Jurkat, Clone E6-1 (cell line): Measurements from ENCODE around the gene ZNF669. TPM values are rescaled to one million over a fixed set of nuclear protein-coding genes. Genes with fewer than 3 reads are reported as not detected.
A peak's percentile ranks its signal among the peaks of the same experiment; 100 is the strongest.
"Not testable (repeated sequence)": the region's sequence is repeated elsewhere in the genome, so short reads cannot be mapped to it uniquely, and the experiment has no call there.

ENCODE experiments used
- DNase-seq: peaks from one replicate; pipeline ENCODE4 v3.0.0-alpha.2; 2011; ENCODE audit warnings: low read depth, low spot score
- H3K4me3 ChIP-seq: 2 replicates; pipeline ENCODE4 v1.5.1; 2011; ENCODE audit warnings: mild to moderate bottlenecking, low read length, control low read depth, moderate library complexity
- polyA plus RNA-seq: library from polyadenylated mRNA; unstranded; fragments of >200 nt; gene quantifications from one replicate; pipeline ENCODE4 v1.2.1, GENCODE V29; 2012; ENCODE audit warnings: missing spikeins; ENCODE audit not compliant: insufficient read length, insufficient read depth

Gene ZNF669
- polyA plus RNA-seq, result 6.4 TPM

DNA sequence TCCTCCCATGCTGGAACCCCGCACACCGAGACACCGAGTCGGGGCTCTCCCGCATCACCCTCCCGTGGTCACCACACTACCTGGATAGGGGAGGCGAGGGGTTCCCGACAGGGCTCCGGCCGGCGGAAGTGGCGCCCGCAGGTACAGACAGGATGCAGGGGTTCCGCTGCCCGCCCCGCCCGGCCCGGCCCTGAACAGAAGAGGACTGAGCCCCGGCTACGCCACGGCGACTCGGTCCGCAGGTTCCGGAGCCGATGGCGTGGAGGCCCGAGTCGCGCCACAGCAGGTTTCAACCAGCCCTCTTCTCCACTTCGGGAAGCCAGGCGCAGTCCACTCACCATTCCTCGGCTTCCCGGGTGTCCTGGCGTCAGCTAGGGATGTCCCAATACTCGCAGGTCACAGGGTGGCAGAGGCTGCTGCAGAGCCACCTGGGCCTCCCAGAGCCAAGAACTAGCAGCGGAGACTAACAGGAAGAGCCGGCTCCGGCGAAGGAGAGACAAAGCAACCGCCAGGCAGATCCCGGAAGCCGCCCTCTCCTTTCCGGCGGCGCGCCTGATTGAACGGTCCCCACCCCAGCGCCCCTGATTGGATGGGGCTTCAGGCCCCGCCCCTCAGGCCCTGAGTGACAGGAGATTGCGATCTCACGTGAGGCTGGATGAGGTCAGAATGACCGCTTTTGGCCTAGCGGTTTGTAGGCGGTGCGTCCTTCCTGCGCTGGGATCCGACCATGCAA lies at the start of gene ZNF669:
TSS of gene ZNF669 (minus strand) at position 498 of the 733 bp plus-strand sequence. CDS start at position 341, 157 bp downstream.
- H3K4me3 ChIP-seq, result peak within 1 kb of the TSS; percentile 74
- peak; percentile 92 for DNase-seq

- DNase-seq, result no peak
- H3K4me3 ChIP-seq, result no peak overlapping the region
Observed at GRCh38 chr1:247147781-247148180, 43.6 kb upstream of the ZNF669 start.

DNA sequence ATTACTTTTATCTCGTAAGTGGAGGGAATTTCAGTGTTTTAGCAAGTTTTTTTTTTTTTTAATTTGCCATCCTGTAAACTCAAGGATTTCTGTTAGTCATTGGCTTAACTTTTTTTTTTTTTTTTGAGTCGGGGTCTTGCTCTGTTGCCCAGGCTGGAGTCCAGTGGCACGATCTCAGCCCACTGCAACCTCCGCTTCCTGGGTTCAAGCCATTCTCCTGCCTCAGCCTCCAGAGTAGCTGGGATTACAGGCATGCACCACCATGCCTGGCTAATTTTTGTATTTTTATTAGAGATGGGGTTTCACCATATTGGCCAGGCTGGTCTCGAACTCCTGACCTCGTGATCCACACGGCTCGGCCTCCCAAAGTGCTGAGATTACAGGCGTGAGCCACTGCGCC lies 43.0 kb upstream of the ZNF669 start:
- DNase-seq, H3K4me3 ChIP-seq: not testable (repeated sequence)

- no peak overlapping the region for H3K4me3 ChIP-seq
- no peak for DNase-seq
Observed at GRCh38 chr1:247146671-247147070, 42.5 kb upstream of the ZNF669 start.

- H3K4me3 ChIP-seq, result no peak overlapping the region
- no peak for DNase-seq
Observed at GRCh38 chr1:247145279-247145678, 41.1 kb upstream of the ZNF669 start.

- not testable (repeated sequence) for DNase-seq, H3K4me3 ChIP-seq
Observed at GRCh38 chr1:247139557-247139956, 35.4 kb upstream of the ZNF669 start.

GRCh38 chr1:247131236-247131635 lies 27.1 kb upstream of the ZNF669 start:
- no peak overlapping the region for H3K4me3 ChIP-seq
- DNase-seq, result no peak

GRCh38 chr1:247127519-247128282 lies 23.5 kb upstream of the ZNF669 start:
- H3K4me3 ChIP-seq, DNase-seq: not testable (repeated sequence)

- not testable (repeated sequence) for H3K4me3 ChIP-seq, DNase-seq
Observed at GRCh38 chr1:247126601-247127000, 22.4 kb upstream of the ZNF669 start.

- H3K4me3 ChIP-seq, DNase-seq: not testable (repeated sequence)
Observed at GRCh38 chr1:247126166-247126565, 22.0 kb upstream of the ZNF669 start.

- H3K4me3 ChIP-seq, result no peak overlapping the region
- DNase-seq, result no peak
Observed at GRCh38 chr1:247121382-247121781, 17.2 kb upstream of the ZNF669 start.

GRCh38 chr1:247120408-247120668 lies 16.2 kb upstream of the ZNF669 start:
- H3K4me3 ChIP-seq, DNase-seq: not testable (repeated sequence)

DNA sequence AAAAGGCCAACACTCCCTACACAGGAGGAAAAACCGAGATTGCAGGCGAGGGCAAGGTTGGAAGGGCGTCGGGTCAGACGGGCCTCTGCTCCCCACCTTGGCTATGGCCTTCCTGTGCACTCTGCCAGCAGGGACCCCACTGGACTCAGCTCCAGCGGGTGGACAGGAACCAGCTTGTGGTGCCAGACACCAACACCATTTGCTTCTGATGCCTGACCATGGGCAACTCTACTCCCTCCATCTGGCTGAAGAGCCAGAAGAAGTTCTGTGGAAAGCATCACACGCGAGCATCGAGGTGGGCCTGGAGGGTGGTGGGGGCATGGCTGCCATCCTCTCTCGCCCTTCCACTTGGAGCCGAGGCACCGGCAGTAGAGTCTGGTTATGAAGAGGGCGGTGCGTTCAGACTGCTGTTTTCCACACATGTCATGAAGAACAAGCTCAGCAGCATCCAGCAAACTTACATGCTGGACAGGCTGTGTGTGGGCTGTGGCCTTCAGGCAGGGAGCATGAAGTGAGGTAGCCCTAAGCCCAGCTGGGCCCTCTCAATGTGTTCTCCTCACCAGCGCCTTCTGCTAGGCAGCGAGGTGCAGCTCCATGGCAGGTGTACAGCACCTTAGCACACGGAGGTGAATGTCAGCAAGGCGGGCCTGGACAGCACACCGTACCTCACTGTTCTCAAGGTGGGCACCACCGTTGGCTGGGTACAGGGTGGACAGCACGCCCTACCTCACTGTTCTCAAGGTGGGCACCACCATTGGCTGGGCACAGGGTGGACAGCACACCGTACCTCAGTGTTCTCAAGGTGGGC lies 15.6 kb upstream of the ZNF669 start:
- no peak overlapping the region for H3K4me3 ChIP-seq
- DNase-seq, result no peak

DNA sequence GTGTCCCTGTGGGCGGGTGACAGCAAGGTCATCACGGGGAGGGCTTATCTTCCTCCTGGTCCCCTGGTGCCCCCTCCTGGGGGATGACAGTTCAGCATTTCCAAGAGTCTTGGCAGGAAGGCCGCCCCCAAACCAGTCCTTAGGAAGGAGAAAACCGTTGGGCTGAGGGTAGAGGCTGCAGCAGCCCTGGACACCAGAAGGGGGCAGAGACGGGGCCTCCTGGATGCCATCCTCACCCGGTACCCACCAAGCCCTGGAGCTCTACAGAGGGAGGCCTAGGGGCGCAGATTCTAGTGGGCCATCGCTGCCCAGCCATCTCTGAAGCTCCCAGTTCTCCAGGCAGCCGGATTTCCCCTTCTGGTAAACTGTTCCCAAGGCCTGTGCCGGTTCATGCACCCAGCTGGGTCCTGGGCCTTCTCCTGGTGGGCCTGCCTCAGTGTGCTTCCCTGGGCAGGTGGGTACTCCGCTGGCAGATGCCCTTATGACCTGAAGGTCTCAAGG lies 14.8 kb upstream of the ZNF669 start:
- H3K4me3 ChIP-seq, result no peak overlapping the region
- peak; percentile 68 for DNase-seq

- DNase-seq, result no peak
- no peak overlapping the region for H3K4me3 ChIP-seq
Observed at GRCh38 chr1:247115545-247115944, 11.4 kb upstream of the ZNF669 start.

DNA sequence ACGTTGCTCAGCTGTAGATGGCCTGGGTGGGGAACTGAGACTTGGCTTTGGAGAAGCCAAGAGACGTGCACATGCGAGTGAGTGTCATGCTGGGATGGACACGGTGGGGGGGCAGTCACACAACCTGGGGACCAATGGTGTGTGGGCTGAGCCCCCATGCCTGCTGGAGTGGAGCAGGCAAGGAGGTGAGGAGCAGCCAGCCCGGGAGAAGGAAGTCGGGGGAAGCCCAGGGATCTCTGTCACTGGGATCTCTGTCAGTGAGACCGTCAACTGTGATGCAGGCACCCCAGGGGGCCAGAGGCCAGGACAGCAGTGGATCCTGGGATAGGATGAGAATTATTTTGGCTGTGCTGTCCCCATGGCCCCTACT lies 11.0 kb upstream of the ZNF669 start:
- no peak overlapping the region for H3K4me3 ChIP-seq
- DNase-seq, result no peak

- no peak overlapping the region for H3K4me3 ChIP-seq
Observed at GRCh38 chr1:247114351-247115140, 10.4 kb upstream of the ZNF669 start.

GRCh38 chr1:247113733-247114271 lies 9.6 kb upstream of the ZNF669 start:
- DNase-seq, result no peak
- no peak overlapping the region for H3K4me3 ChIP-seq

More at GRCh38 chr1:247114351-247115140, 10.4 kb upstream of the ZNF669 start:
- no peak for DNase-seq

- no peak overlapping the region for H3K4me3 ChIP-seq
- no peak for DNase-seq
Observed at GRCh38 chr1:247113094-247113497, 8.9 kb upstream of the ZNF669 start.
